Measurements from ENCODE around the gene DNAJA1. TPM values are rescaled to one million over a fixed set of nuclear protein-coding genes. Genes with fewer than 3 reads are reported as not detected.

DNAJA1 gene
- total and polyA plus RNA-seq, 4 experiments from 2014 or later, result 79.8 to 122 (median 82.4) TPM

Other genes with a start within 250 kb of the DNAJA1 start
- not detected for gene TMEM215, start 241.7 kb upstream of the DNAJA1 start, total RNA-seq
- gene TMEM215, start 241.7 kb upstream of the DNAJA1 start, polyA plus RNA-seq, result not detected
- gene APTX, start 23.6 kb upstream of the DNAJA1 start, total RNA-seq, result 10 to 100 TPM; 26.3 to 28.1 TPM
- 10 to 100 TPM; 27.8 to 35.7 TPM for gene APTX, start 23.6 kb upstream of the DNAJA1 start, polyA plus RNA-seq
- gene SMU1, start 51.4 kb downstream of the DNAJA1 start, total RNA-seq, result 10 to 100 TPM; 30.9 to 31.6 TPM
- 10 to 100 TPM; 21.8 to 33.0 TPM for gene SMU1, start 51.4 kb downstream of the DNAJA1 start, polyA plus RNA-seq
- gene B4GALT1, start 142.1 kb downstream of the DNAJA1 start, total RNA-seq, result 10 to 100 TPM; 54.1 to 56.0 TPM
- 10 to 100 TPM; 16.6 to 32.0 TPM for gene B4GALT1, start 142.1 kb downstream of the DNAJA1 start, polyA plus RNA-seq
- not detected for gene SPINK4, start 214.9 kb downstream of the DNAJA1 start, total RNA-seq
- not detected for gene SPINK4, start 214.9 kb downstream of the DNAJA1 start, polyA plus RNA-seq
- gene BAG1, start 239.4 kb downstream of the DNAJA1 start, total RNA-seq, result 10 to 100 TPM; 53.5 to 56.3 TPM
- gene BAG1, start 239.4 kb downstream of the DNAJA1 start, polyA plus RNA-seq, result 10 to 100 TPM; 70.9 to 84.9 TPM
- 10 to 100 TPM; 32.3 to 35.0 TPM for gene CHMP5, start 239.8 kb downstream of the DNAJA1 start, total RNA-seq
- 10 to 100 TPM; 44.3 to 59.9 TPM for gene CHMP5, start 239.8 kb downstream of the DNAJA1 start, polyA plus RNA-seq

Measured in CD4-positive, alpha-beta memory T cell (primary cell).